Measurements from ENCODE around the gene CABLES2.
"Not testable (repeated sequence)": the region's sequence is repeated elsewhere in the genome, so short reads cannot be mapped to it uniquely, and the experiment has no call there.

CABLES2 gene

DNA sequence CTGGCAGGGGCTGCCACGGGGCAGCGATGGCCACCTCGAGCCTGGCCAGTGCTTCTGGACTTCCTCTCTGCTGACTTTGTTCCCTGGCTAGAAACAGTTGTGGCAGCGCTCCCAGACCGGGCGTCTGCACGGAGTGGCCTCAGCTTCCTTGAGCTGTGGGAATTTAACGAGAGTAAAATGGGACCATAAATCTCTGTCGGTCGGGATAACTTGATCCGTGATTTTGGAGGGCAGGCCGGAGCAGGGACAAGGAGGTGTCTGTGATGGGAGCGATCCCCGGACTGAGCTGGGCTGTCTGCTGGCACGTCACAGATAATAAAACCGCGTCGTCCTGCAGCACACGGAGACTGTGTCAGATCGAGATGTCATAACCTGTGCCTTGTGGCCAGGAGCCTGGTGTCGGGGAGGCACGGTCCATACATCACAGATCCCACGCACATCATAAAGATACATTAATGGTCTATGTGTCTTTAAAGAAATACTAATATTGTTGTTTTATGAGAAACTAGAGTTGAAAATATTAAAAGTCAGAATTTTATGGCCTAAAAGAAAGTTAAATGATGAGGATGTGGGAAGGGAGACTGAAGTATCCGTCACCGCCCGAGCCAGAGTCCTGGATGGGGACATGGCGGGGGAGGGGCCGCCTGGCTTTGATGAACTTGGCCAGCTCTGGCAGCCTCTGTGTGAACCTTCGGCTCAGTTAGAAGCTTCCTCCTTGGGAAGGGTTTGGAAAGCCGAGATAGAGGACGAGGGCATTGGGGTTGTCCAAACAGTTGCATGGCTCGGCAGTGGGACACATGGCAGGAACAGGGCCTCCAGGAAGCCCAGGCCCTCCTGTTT, 26.8 kb upstream of the CABLES2 start:
- DNase-seq = no peak

- no peak for DNase-seq
Measured at GRCh38 chr20:62430866-62431447, 23.9 kb upstream of the CABLES2 start.

DNA sequence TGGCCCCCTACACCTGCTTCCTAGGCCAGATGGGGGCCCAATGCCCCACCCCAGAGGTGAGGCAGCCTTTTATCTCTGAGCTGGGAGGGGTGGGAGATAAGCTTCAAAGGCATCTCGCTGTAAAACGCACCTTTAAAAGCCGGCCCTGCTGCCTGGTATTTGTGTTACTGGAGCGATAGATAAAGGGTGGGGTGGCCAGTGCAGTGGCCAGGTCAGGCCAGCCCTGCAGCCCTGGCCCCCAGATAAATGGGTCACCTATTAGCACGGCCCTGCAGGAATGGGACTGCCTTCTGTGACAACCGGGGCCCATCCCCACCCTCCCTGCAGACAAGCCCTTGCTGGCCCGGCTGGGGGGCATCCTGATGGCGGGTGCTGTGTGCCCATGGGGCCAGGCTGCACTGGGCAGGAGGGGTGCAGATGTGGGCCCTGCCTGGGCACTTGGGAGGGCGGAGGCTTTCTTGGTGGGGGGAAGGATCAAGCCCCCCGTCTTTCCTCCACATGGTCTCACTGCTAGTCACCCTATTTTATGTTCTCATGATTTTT, 23.3 kb upstream of the CABLES2 start:
- DNase-seq = no peak

GRCh38 chr20:62429455-62430310, 22.6 kb upstream of the CABLES2 start:
- DNase-seq = no peak

GRCh38 chr20:62428396-62429295, 21.6 kb upstream of the CABLES2 start:
- peak; percentile 9 for DNase-seq

- DNase-seq = no peak
Measured at GRCh38 chr20:62428002-62428372, 20.9 kb upstream of the CABLES2 start.

- peak; percentile 95 for DNase-seq
Measured at GRCh38 chr20:62427172-62428001, 20.3 kb upstream of the CABLES2 start, which contains the start of gene RBBP8NL. RBBP8NL (minus strand) TSS chr20:62427539; CDS start chr20:62419647, 7,892 bp downstream.

DNA sequence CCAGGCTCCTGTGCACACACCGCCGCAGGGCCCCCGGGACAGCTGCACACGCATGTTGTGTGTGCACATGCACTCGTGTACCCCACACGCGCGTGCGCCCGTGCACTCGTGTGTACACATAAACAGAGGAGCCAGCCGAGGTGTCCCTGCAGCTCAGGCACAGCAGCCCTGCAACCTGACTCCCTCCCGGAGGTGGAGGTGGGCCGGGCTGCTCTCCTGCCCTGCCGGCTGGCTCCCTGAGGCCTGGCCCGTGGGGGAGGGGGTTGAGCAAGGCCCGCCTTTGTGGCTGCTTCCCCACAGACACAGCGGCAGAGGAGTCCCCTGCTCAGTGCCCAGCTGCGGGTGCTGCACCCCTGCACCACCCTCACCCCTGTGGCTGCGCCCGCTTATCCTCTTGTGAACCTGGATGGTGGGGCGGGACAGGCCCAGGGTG, 19.6 kb upstream of the CABLES2 start:
- peak; percentile 68 for DNase-seq

DNA sequence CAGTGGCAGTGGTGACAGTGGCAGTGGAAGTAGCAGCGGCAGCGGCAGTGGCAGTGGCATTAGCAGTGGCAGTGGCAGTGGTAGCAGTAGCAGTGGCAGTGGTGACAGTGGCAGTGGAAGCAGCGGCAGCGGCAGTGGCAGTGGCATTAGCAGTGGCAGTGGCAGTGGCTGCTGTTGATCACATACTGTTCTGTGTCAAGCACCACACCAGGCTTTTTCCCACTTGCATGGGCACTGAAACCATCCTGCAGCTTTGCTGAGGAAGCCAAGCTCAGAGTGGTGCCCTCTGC, 18.9 kb upstream of the CABLES2 start:
- not testable (repeated sequence) for DNase-seq

DNA sequence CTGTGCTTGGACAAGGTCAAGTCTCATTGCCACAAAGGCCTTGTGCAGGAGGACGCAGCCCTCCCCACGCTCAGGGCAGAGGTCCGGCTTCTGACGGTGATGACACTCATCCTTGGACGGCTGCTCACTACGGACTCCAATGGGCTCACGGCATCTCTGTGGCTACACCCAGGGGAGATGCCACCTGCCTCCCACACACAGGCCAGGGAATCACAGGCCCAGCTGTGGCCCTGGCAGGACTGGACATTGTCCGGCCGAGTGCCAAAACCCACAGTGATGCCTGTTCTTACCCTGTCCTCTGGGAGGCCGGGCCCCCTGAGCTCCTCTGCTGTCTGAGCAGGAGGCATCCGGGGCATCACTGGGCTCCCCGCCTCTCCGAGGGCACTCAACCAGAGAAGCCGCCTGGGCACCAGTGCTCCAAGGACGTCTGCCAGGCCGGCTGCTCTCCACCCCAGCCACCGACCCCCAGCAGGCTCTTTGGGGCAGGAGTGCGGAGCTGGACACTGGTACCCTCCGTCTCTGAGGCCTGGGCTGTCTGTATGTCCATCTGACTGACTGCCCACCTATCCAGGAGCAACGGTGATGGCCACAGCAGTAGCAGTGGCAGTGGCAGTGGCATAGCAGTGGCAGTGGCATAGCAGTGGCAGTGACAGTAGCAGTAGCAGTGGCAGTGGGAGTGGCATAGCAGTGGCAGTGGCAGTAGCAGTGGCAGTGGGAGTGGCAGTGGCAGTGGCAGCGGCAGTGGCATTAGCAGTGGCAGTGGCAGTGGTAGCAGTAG, 18.4 kb upstream of the CABLES2 start:
- DNase-seq = no peak

GRCh38 chr20:62424249-62425107, 17.4 kb upstream of the CABLES2 start:
- no peak for DNase-seq

GRCh38 chr20:62423326-62423706, 16.2 kb upstream of the CABLES2 start:
- DNase-seq = no peak

DNA sequence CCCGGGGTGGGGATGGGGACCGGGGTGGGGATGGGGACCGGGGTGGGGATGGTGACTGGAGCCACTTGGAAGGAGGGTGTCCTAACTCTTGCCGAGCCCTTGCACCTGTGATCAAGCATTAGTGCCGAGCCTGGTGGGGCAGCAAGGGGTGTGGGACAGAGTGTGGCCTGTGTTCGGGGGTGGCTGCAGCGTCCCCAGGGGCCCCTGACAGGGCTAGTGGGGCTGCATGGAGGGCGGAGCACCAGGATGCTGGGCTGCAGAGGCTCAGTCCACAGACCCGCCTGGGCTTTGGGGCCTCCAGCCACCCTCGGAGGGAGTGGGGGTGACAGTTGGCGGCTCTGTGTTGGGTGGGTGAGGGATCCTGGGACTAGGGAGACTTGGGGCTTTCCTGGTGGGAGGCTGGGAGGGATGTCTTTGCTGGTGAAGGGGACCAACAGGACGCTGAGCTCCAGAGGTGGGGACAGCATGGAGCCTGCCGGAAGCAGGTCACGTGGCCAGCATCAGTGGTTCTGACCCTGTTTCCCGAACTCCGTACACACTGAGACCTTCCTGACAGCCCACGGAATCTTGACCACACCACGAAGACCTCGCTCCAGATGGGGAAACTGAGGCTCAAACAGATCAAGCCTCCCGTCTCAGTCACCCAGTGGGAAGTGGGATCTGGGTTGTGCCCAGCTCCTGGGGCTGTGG, 15.7 kb upstream of the CABLES2 start:
- DNase-seq = no peak

DNA sequence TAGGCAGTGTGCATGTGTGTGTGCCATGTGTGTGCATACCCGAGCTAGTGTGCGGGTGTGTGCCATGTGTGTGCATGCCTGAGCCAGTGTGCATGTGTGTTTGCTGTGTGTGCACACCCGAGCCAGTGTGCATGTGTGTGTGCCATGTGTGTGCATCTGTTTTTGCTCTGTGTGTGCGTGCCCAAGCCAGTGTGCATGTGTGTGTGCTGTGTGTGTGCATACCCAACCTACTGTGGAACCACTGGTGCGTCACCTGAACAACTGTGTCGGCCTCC, 14.6 kb upstream of the CABLES2 start:
- no peak for DNase-seq

- no peak for DNase-seq
Measured at GRCh38 chr20:62420846-62421715, 14.0 kb upstream of the CABLES2 start.

GRCh38 chr20:62419759-62420158, 12.7 kb upstream of the CABLES2 start:
- DNase-seq = no peak

DNA sequence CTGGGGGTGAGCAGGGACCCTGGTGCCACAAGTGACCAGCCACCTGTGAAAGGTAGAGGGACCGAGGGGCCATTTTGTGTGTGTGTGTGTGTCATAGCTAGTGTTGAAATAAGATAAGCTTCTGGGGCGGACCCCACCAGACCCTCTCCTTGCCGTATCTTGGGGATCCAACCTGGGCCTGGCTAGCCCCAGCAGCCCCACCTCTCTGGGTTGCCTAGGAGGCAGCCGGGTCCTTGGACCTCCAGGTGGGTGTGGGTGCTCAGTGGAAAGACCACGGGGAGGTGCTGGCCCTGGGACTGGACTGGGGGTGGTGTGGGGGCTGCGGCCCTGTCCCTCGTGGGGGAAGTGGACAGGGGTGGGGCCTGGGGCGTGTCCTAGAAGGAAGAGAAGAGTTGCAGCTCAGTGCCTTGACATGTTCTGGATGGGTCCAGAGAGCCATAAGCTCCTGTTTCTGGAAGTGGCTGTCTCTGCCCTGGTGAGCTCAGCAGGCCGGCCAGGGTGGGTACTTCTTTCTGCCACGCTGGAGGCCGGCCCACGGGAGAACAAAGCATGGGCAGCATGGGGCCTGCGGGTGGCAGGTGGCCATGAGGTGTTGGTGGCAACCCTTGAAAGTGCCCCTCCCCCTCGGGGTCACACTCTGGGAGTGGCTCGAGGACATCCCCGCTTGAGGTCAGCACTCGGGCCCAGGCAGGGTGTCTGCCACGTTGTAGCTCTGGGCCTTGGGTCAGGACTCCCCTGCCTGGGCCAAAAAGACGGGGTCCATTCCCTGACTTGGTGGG, 11.8 kb upstream of the CABLES2 start:
- no peak for DNase-seq
